A673 (cell line): ENCODE measurements around the gene CEP131. TPM values are rescaled to one million over a fixed set of nuclear protein-coding genes. Genes with fewer than 3 reads are reported as not detected.

ENCODE experiments used
- BruUV-seq: library from RNA; stranded (reverse); fragments of 400-500 nt; replicated peaks from 2 replicates; lab custom pipeline; 2021; lab: Mats Ljungman, UMichigan
- CTCF ChIA-PET: fragments of 300-600 bp; sonication (Branson Sonifier 250); formaldehyde crosslinking; loops from one replicate; lab custom pipeline; 2022; ENCODE audit warnings: antibody characterized with exemption; lab: Charles Lee
- POLR2A ChIA-PET: fragments of 300-600 bp; sonication (Branson Sonifier 250); formaldehyde crosslinking; loops from one replicate; lab custom pipeline; 2022; ENCODE audit warnings: antibody characterized with exemption; ENCODE audit not compliant: low non-redundant PET; lab: Charles Lee
- DNase-seq: peaks from one replicate; pipeline ENCODE4 v3.0.0-alpha.2; 2015; ENCODE audit warnings: low spot score
- H3K27ac ChIP-seq: fragments of 200-600 bp; sonication (generic); 2 replicates; pipeline ENCODE4 v1.5.1; 2016; ENCODE audit warnings: mixed run types, low read depth, mild to moderate bottlenecking, mixed read lengths, antibody characterized with exemption, low read length; ENCODE audit not compliant: poor library complexity, severe bottlenecking
- H3K27me3 ChIP-seq: fragments of 200-600 bp; sonication (generic); replicated peaks from 2 replicates; pipeline ENCODE4 v1.6.1; 2017; ENCODE audit warnings: mixed run types, low read depth, mild to moderate bottlenecking, mixed read lengths, antibody characterized with exemption, low read length; ENCODE audit not compliant: insufficient read depth, poor library complexity
- H3K36me3 ChIP-seq: fragments of 200-600 bp; sonication (generic); 2 replicates; pipeline ENCODE4 v1.6.1; 2016; ENCODE audit warnings: mixed run types, mild to moderate bottlenecking, mixed read lengths, antibody characterized with exemption, low read length; ENCODE audit not compliant: insufficient read depth, poor library complexity, severe bottlenecking
- H3K4me1 ChIP-seq: fragments of 200-600 bp; sonication (generic); 2 replicates; pipeline ENCODE4 v1.6.1; 2017; ENCODE audit warnings: mixed run types, mild to moderate bottlenecking, mixed read lengths, antibody characterized with exemption, low read length; ENCODE audit not compliant: insufficient read depth, poor library complexity, severe bottlenecking
- H3K4me3 ChIP-seq: fragments of 200-600 bp; sonication (generic); 2 replicates; pipeline ENCODE4 v1.5.1; 2016; ENCODE audit warnings: low read depth, mixed run types, mild to moderate bottlenecking, mixed read lengths, low read length; ENCODE audit not compliant: poor library complexity, severe bottlenecking
- H3K9me3 ChIP-seq: fragments of 200-600 bp; sonication (generic); 2 replicates; pipeline ENCODE4 v1.6.1; 2016; ENCODE audit warnings: mixed run types, low read depth, mild to moderate bottlenecking, mixed read lengths, antibody characterized with exemption, low read length; ENCODE audit not compliant: poor library complexity, severe bottlenecking
- EZH2 ChIP-seq: fragments of 200-600 bp; sonication (generic); IDR thresholded peaks from 2 replicates; pipeline ENCODE4 v1.6.1; 2017; ENCODE audit warnings: borderline replicate concordance, low read depth, mild to moderate bottlenecking, mixed read lengths, antibody characterized with exemption, low read length; ENCODE audit not compliant: poor library complexity, severe bottlenecking
- intact Hi-C: fragments of 100-400 bp; cut with micrococcal nuclease; formaldehyde crosslinking; loops from one replicate; pipeline ENCODE4 v1.10.0; 2022; ENCODE audit not compliant: unreplicated experiment
- total RNA-seq: library from RNA; stranded (reverse); gene quantifications from 2 replicates; pipeline ENCODE4 v1.2.3, GENCODE V29; 2021
- TF ChIP-seq, protein P1 (sequence below): fragments of 300-800, 200-600 bp; sonication (generic); conservative IDR thresholded peaks from 2 replicates; pipeline ENCODE4 v1.5.1; 2017; ENCODE audit warnings: low read depth, mild to moderate bottlenecking, antibody characterized with exemption, low read length, moderate library complexity, mixed read lengths

The CEP131 gene
- total RNA-seq, 1 experiment from 2014 or later, result 27.1 TPM

DNA sequence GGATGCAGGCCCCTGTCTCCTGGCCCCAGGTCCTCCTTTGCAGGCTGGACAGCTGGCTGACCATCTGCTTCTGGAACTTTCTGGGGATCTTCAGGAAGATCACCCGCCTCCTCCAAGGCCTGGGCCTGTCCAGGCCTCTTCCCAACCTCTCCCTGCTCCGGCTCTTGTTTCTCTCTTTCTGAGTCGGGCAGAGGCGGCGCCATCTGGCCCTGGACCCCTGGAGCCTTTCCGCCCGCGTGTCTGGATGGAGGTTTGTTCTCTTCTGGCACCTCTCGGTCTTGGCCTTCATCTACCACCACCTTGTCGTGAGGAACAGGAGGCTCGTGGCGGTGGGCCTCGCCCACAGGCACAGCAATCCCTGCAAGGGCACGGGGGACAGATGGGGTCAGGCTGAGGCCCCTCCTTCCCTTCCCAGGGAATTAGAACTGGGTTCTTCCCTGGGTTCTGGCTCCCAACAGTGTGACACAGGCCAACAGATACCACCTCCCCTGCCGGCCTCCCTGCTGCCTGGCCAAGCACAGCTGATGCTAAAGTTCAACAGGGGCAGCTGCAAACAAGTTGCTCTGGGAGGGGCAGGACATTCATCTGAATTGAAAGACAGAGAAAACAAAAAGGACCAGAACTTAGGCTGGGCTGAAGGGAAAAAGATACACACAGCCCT, 29.7 kb upstream of the CEP131 start:
- peak overlapping the region; percentile 47 for H3K27ac ChIP-seq
- H3K4me1 ChIP-seq, result peaks cover 29% of the 10 kb centered on the region
- TF ChIP-seq, protein P1, sequence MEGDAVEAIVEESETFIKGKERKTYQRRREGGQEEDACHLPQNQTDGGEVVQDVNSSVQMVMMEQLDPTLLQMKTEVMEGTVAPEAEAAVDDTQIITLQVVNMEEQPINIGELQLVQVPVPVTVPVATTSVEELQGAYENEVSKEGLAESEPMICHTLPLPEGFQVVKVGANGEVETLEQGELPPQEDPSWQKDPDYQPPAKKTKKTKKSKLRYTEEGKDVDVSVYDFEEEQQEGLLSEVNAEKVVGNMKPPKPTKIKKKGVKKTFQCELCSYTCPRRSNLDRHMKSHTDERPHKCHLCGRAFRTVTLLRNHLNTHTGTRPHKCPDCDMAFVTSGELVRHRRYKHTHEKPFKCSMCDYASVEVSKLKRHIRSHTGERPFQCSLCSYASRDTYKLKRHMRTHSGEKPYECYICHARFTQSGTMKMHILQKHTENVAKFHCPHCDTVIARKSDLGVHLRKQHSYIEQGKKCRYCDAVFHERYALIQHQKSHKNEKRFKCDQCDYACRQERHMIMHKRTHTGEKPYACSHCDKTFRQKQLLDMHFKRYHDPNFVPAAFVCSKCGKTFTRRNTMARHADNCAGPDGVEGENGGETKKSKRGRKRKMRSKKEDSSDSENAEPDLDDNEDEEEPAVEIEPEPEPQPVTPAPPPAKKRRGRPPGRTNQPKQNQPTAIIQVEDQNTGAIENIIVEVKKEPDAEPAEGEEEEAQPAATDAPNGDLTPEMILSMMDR, result no peak
- TF ChIP-seq EZH2, result no peak
- DNase-seq, result no peak
- no TSS peak for BruUV-seq
- no peaks in the 10 kb centered on the region for H3K9me3 ChIP-seq
- no peaks in the 10 kb centered on the region for H3K27me3 ChIP-seq
- intact Hi-C loops, result no loop called here
- H3K36me3 ChIP-seq, result peaks cover 10% of the 10 kb centered on the region
- ChIA-PET POLR2A (no interaction called here), CTCF (interaction anchor here (0.8 to 0.9 kb wide), 2 partner anchors 232 to 271 kb away, joined by 3 read pairs; no protein-coding TSS in a partner anchor)
- no peak overlapping the region for H3K4me3 ChIP-seq

GRCh38 chr17:81251709-81252301, 29.0 kb upstream of the CEP131 start:
- CTCF ChIA-PET, result no interaction called here
- H3K36me3 ChIP-seq, result peaks cover 10% of the 10 kb centered on the region
- no peaks in the 10 kb centered on the region for H3K9me3 ChIP-seq
- H3K27me3 ChIP-seq, result no peaks in the 10 kb centered on the region
- intact Hi-C loops, result no loop called here
- BruUV-seq, result no TSS peak
- POLR2A ChIA-PET, result no interaction called here
- no peak overlapping the region for H3K4me3 ChIP-seq
- H3K27ac ChIP-seq, result peak overlapping the region; percentile 47
- no peak for TF ChIP-seq EZH2
- TF ChIP-seq, protein P1, result no peak
- peak; percentile 59 for DNase-seq
- H3K4me1 ChIP-seq, result peaks cover 29% of the 10 kb centered on the region

DNA sequence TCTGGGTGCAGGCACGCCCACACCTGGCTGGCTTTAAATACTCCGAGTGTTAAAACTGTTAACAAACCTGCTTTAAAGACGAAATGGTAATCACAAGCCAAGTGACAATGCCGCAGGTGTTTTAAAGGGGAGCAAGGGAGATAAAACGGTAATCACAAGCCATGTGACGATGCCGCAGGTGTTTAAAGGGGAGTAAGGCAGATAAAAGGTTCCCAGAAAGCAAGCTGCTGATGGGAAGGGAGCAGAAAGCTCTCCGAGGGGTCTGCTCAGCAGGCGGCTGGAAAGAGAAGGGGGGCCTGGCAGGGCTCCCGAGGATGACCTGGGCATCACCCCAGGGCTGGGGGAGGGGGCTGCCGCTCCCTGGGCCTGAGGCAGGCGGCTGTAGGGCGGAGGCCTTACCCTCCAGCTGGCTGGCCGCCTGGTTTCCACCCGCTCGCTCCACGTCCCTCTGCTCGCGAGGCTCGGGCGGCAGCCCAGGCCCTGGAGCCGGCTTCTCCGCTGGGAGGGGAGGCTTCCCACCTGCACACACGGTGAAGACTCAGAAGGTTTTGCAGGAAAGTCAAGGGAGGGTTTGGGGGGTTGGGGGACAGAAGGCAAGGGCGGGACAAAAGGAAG, 28.4 kb upstream of the CEP131 start:
- POLR2A ChIA-PET, result interaction anchor here (0.5 kb wide), 1 partner anchor 605 kb away, joined by 11 read pairs; no protein-coding TSS in a partner anchor
- DNase-seq, result no peak
- H3K4me1 ChIP-seq, result peaks cover 29% of the 10 kb centered on the region
- intact Hi-C loops, result no loop called here
- no peaks in the 10 kb centered on the region for H3K9me3 ChIP-seq
- CTCF ChIA-PET, result no interaction called here
- no peaks in the 10 kb centered on the region for H3K27me3 ChIP-seq
- H3K36me3 ChIP-seq, result peaks cover 10% of the 10 kb centered on the region
- no peak overlapping the region for H3K27ac ChIP-seq
- no peak for TF ChIP-seq EZH2
- TF ChIP-seq, protein P1, result no peak
- no peak overlapping the region for H3K4me3 ChIP-seq
- no TSS peak for BruUV-seq
